ENCODE measurements around the gene POP7. TPM values are rescaled to one million over a fixed set of nuclear protein-coding genes. Genes with fewer than 3 reads are reported as not detected.

Gene POP7
- total and polyA plus RNA-seq, 4 donors: 19.1 to 40.1 (median 33.8) TPM

- no peak overlapping the region for H3K27ac ChIP-seq (ENCODE audit: low read depth in 1 of 2, low read length in 2 of 2)
- no peak overlapping the region for H3K9ac ChIP-seq (ENCODE audit: low read depth in 1 of 2, low read length in 2 of 2)
- H3K4me3 ChIP-seq (ENCODE audit: low read depth in 1 of 3, low read length in 3 of 3): no peak overlapping the region
- H3K36me3 ChIP-seq (ENCODE audit: control insufficient read depth in 4 of 4, insufficient read depth in 3 of 4, low read depth in 1 of 4, low read length in 3 of 4): no peaks in the 10 kb centered on the region
- no peaks in the 10 kb centered on the region for H3K27me3 ChIP-seq (ENCODE audit: control insufficient read depth in 4 of 4, insufficient read depth in 4 of 4, low read length in 3 of 4)
- DNase-seq (ENCODE audit: low spot score): no peak
- WGBS: 98% methylated on average over 5 of the region's 5 CpGs
- H3K4me1 ChIP-seq (ENCODE audit: control insufficient read depth in 4 of 4, insufficient read depth in 4 of 4, low read length in 3 of 4): no peaks in the 10 kb centered on the region
- no peaks in the 10 kb centered on the region for H3K9me3 ChIP-seq (ENCODE audit: control insufficient read depth in 4 of 4, low read length in 3 of 4)
- TF ChIP-seq JUND (IDR thresholded peaks at IDR 0.05) (no peak), RAD21 (IDR thresholded peaks at IDR 0.05) (no peak), CTCF (IDR thresholded peaks at IDR 0.05; ENCODE audit: low read depth, low read length, missing input control) (no peak), EGR1 (IDR thresholded peaks at IDR 0.05; ENCODE audit: low read depth in 2 of 2) (no peak), NR2F2 (IDR thresholded peaks at IDR 0.05) (no peak), HNF4A (conservative IDR thresholded peaks at IDR 0.05) (no peak)
These were observed 40.7 kb upstream of the POP7 start for GRCh38 chr7:100665168-100665726.

GRCh38 chr7:100667331-100668068, 38.4 kb upstream of the POP7 start:
- Histone ChIP-seq H3K27me3 (ENCODE audit: control insufficient read depth in 4 of 4, insufficient read depth in 4 of 4, low read length in 3 of 4) (no peaks in the 10 kb centered on the region), H3K36me3 (ENCODE audit: control insufficient read depth in 4 of 4, insufficient read depth in 3 of 4, low read depth in 1 of 4, low read length in 3 of 4) (no peaks in the 10 kb centered on the region), H3K4me3 (ENCODE audit: low read depth in 1 of 3, low read length in 3 of 3) (no peak overlapping the region), H3K9me3 (ENCODE audit: control insufficient read depth in 4 of 4, low read length in 3 of 4) (no peaks in the 10 kb centered on the region), H3K4me1 (ENCODE audit: control insufficient read depth in 4 of 4, insufficient read depth in 4 of 4, low read length in 3 of 4) (no peaks in the 10 kb centered on the region), H3K9ac (ENCODE audit: low read depth in 1 of 2, low read length in 2 of 2) (no peak overlapping the region), H3K27ac (ENCODE audit: low read depth in 1 of 2, low read length in 2 of 2) (no peak overlapping the region)
- no peak for DNase-seq (ENCODE audit: low spot score)
- no peak for TF ChIP-seq TAF1 (conservative IDR thresholded peaks at IDR 0.05)
- TF ChIP-seq JUND (IDR thresholded peaks at IDR 0.05): no peak
- no peak for TF ChIP-seq SP1 (IDR thresholded peaks at IDR 0.05)
- TF ChIP-seq NR2F2 (IDR thresholded peaks at IDR 0.05): no peak
- TF ChIP-seq ATF3 (IDR thresholded peaks at IDR 0.05): no peak
- no peak for TF ChIP-seq EGR1 (IDR thresholded peaks at IDR 0.05; ENCODE audit: low read depth in 2 of 2)
- TF ChIP-seq RAD21 (IDR thresholded peaks at IDR 0.05): no peak
- TF ChIP-seq HNF4A (conservative IDR thresholded peaks at IDR 0.05): no peak
- TF ChIP-seq CTCF (IDR thresholded peaks at IDR 0.05; ENCODE audit: low read depth, low read length, missing input control): no peak
- no peak for TF ChIP-seq REST (IDR thresholded peaks at IDR 0.05)
- no peak for TF ChIP-seq FOXA2 (IDR thresholded peaks at IDR 0.05)
- no peak for TF ChIP-seq HNF4G (IDR thresholded peaks at IDR 0.05)
- no peak for TF ChIP-seq YY1 (IDR thresholded peaks at IDR 0.05)
- TF ChIP-seq ZBTB33 (IDR thresholded peaks at IDR 0.05): no peak
- no peak for TF ChIP-seq MAX (IDR thresholded peaks at IDR 0.05)
- WGBS: 89% methylated on average over 16 of the region's 16 CpGs
